ENCODE measurements around the gene L3MBTL4.

L3MBTL4 gene

GRCh38 chr18:5974696-5975095 lies 440.0 kb downstream of the L3MBTL4 start:
- H3K27ac ChIP-seq = no peak overlapping the region
- no peak for TF ChIP-seq CTCF (conservative IDR thresholded peaks at IDR 0.05; ENCODE audit: low read depth)
- CTCF ChIA-PET = no interaction called here
- no peak for DNase-seq (ENCODE audit: low spot score)
- POLR2A ChIA-PET (ENCODE audit: low non-redundant PET) = no interaction called here

- H3K27ac ChIP-seq = no peak overlapping the region
- ChIA-PET CTCF (no interaction called here), POLR2A (ENCODE audit: low non-redundant PET) (interaction anchor here (0.7 kb wide), 1 partner anchor 96 kb away, joined by 3 read pairs; no protein-coding TSS in a partner anchor)
- no peak for TF ChIP-seq CTCF (conservative IDR thresholded peaks at IDR 0.05; ENCODE audit: low read depth)
- DNase-seq (ENCODE audit: low spot score) = no peak
Measured at GRCh38 chr18:5973099-5973498, 441.6 kb downstream of the L3MBTL4 start.

GRCh38 chr18:5972298-5972697 lies 442.4 kb downstream of the L3MBTL4 start:
- no peak for DNase-seq (ENCODE audit: low spot score)
- no peak for TF ChIP-seq CTCF (conservative IDR thresholded peaks at IDR 0.05; ENCODE audit: low read depth)
- no peak overlapping the region for H3K27ac ChIP-seq
- ChIA-PET POLR2A (ENCODE audit: low non-redundant PET) (no interaction called here), CTCF (no interaction called here)

GRCh38 chr18:5969989-5970403 lies 444.7 kb downstream of the L3MBTL4 start:
- CTCF ChIA-PET = no interaction called here
- no peak overlapping the region for H3K27ac ChIP-seq
- TF ChIP-seq CTCF (conservative IDR thresholded peaks at IDR 0.05; ENCODE audit: low read depth) = no peak
- POLR2A ChIA-PET (ENCODE audit: low non-redundant PET) = no interaction called here
- DNase-seq (ENCODE audit: low spot score) = no peak

- ChIA-PET CTCF (no interaction called here), POLR2A (ENCODE audit: low non-redundant PET) (no interaction called here)
- DNase-seq (ENCODE audit: low spot score) = no peak
- no peak overlapping the region for H3K27ac ChIP-seq
- TF ChIP-seq CTCF (conservative IDR thresholded peaks at IDR 0.05; ENCODE audit: low read depth) = no peak
Measured at GRCh38 chr18:5969355-5969988, 445.2 kb downstream of the L3MBTL4 start.

GRCh38 chr18:5967666-5968065 lies 447.0 kb downstream of the L3MBTL4 start:
- no peak for DNase-seq (ENCODE audit: low spot score)
- H3K27ac ChIP-seq = no peak overlapping the region
- ChIA-PET CTCF (no interaction called here), POLR2A (ENCODE audit: low non-redundant PET) (no interaction called here)
- TF ChIP-seq CTCF (conservative IDR thresholded peaks at IDR 0.05; ENCODE audit: low read depth) = no peak

All from RWPE1 (cell line).